Gastrocnemius medialis (tissue), 4 donors: ENCODE results near the gene DCTD.

Experiments used
- POLR2A ChIP-seq, 2 donors: fragments of 450-650 bp; IDR thresholded peaks; one replicate each; pipeline ENCODE4 v1.6.1; 2017; ENCODE audit warnings: antibody characterized with exemption in 2 of 2, mild to moderate bottlenecking in 2 of 2, moderate library complexity in 2 of 2
- TF ChIP-seq, protein P1 (sequence below), 5 experiments: fragments of 450-650 bp in 3 of 5; fragments of 200-600 bp in 2 of 5; sonication (generic) in 2 of 5; IDR thresholded peaks in 4 of 5; conservative IDR thresholded peaks in 1 of 5; 1 replicate in 4 of 5; 2 replicates in 1 of 5; pipeline ENCODE4 v1.5.1; 2016 to 2019; ENCODE audit warnings: antibody characterized with exemption in 5 of 5, mild to moderate bottlenecking in 3 of 5, moderate library complexity in 3 of 5

DNA sequence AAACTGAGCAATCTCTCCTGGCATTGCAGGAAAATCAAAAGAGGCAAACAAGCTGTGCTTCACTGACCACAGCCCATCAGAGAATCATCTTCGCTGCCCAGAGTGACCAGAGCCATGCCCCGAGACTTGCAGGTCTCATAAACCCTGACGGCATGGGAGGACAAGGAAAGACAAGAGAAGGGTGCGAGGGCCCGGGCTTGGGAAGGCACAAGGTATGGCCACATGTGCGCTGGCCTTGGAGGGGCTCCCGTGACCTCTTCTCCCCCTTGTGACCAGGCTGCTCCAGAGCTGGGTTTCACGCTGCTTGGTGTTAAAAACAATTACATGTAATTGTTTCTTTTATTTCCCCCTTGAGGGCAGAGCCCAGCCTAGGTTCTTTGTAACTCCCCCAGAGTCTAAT, 20.8 kb downstream of the DCTD start:
- TF ChIP-seq, protein P1, sequence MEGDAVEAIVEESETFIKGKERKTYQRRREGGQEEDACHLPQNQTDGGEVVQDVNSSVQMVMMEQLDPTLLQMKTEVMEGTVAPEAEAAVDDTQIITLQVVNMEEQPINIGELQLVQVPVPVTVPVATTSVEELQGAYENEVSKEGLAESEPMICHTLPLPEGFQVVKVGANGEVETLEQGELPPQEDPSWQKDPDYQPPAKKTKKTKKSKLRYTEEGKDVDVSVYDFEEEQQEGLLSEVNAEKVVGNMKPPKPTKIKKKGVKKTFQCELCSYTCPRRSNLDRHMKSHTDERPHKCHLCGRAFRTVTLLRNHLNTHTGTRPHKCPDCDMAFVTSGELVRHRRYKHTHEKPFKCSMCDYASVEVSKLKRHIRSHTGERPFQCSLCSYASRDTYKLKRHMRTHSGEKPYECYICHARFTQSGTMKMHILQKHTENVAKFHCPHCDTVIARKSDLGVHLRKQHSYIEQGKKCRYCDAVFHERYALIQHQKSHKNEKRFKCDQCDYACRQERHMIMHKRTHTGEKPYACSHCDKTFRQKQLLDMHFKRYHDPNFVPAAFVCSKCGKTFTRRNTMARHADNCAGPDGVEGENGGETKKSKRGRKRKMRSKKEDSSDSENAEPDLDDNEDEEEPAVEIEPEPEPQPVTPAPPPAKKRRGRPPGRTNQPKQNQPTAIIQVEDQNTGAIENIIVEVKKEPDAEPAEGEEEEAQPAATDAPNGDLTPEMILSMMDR (IDR thresholded peaks at IDR 0.05 in 4 of 5, conservative IDR thresholded peaks at IDR 0.05 in 1 of 5), result no peak
- no peak for TF ChIP-seq POLR2A (IDR thresholded peaks at IDR 0.05)
